Measurements from ENCODE around the gene KIF6. TPM values are rescaled to one million over a fixed set of nuclear protein-coding genes. Genes with fewer than 3 reads are reported as not detected.

The KIF6 gene
- total RNA-seq, 1 donor from 2014 or later = 0.26 TPM

DNA sequence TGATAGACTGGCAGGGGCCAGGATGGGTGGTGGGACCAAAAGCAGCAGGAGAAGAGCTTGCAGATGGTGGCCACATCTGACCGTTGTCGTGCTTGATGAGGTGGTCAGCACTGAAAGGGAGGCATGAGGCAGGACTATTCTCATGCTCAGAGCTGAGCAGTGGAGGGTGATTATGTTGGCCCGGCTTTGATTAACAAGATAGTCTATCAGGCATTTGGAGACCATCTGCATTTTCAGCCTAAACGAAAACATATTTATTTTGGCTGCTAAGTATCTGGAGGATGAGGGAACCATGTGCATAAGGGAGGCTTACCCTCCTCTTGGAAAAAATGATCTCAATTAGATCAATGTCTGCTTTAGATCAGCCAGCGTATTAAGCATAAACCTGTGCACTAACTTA, 261.1 kb downstream of the KIF6 start:
- DNase-seq (ENCODE audit: low spot score) = no peak

DNA sequence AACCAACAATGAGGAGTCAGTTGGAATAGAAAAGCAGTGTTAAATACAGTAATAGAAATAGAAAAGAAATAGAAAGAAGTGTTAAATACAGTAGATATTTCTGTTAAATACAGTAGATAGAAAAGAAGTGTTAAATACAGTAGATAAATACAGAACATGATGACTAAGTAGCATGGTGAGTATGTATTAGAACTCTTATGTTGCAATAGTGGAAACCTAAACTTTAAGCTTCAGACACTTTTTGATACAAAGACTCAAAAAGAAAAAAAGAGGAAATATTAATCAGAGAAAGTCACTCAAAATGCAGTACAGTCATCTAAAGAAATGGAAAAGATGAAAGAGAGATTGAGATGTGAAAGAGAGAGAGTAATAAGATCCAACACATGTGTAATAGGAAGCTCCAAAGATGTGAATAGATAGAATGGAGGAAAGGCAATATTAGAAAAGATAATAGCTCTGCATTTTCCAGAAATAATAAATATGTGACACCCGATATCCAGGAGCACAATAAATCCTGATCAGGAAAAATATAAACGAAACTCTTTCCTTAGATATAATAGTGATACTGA, 271.2 kb downstream of the KIF6 start:
- no peak for DNase-seq (ENCODE audit: low spot score)

DNA sequence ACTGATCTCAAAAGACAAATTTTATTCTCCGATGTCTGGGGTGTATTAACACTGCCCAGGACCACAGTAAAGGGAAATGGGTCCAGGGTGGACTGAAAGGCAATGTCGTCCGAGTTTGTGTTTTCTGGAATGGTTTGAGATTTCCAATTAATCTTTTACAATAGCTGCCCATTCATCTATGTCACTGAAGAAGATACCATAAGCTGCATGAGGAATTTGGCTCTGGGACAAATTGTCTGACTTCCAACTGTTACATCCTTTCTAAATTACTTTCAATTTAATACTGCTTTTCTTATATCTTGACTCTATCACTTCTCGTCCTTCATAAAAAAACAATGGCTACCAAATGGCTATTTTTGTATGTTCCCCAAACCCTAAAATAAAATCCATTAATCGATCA, 272.0 kb downstream of the KIF6 start:
- DNase-seq (ENCODE audit: low spot score) = no peak

DNA sequence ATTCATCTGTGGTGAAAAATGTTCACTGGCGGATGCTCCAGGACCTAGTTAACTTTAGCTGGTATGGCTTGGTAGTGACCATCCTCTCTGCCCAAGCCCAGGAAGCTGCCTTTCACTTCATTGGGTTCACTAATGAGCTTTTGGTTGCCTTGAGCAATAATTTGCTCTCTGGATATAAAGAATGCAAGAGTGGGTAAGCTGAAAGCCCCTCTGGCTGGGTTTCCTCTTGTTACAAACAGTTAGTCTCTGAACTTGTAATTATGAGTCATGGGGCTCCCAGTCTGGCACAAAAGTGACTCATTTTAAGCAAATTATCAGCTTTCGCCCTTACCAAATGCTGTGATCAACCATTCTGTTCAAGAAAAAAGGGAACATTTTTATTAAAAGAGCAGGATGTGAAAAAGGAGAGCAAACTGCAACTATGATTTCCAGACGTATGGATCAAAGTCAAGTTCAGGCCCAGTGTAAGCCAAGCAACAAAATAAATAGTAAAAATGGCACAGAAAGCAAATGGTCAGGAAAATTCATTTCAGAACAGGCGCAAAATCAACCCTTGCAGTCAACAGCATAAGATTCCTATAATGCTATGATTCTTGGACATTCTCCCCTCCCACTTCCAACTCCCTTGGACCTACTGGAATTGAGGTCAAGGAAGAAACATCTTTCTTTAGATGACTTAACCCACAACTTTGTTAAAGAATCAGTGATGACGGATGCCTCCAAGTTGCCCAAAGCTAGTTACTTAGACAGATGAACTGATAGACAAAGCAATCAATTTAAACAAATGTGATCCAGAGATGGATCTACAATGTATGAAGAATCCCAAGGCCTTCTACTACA, 272.7 kb downstream of the KIF6 start:
- DNase-seq (ENCODE audit: low spot score) = no peak

DNA sequence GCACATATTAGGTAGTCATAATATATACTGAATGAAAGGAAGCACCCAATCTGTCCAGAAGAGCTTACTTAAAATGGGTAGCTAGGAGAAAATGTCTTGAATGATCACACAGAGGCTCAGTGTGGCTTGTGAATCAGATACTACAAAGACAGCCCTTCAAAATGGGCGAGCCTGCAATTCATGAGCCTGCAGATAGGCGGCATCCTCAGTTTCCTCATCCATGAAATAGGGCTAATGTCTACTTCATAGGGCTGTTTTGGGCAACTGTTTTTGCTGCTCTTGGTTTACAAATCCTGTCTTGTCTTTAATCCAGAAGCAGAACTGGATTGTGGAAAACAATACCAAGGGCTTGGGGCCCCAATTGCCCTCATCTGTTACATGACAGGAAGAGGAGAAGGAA, 273.4 kb downstream of the KIF6 start:
- DNase-seq (ENCODE audit: low spot score) = no peak

DNA sequence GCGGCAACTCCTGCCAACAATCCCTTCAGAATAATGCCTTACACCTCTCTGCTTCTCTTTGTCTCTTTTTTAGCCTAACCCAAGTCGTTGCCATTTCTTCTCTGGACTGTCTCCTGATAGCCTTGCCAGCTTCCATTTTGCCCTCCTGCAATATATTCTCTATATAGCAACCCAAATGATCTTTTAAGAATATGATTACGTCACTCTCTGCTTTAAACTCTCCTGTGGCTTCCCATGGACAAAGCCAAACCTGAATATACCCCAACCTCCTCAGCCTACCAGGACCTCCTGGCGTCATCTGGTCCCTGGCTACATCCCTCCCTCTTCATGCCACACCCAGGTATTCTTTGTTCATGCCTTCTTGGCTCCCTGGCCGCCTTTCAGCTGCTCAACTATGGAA, 276.2 kb downstream of the KIF6 start:
- no peak for DNase-seq (ENCODE audit: low spot score)

DNA sequence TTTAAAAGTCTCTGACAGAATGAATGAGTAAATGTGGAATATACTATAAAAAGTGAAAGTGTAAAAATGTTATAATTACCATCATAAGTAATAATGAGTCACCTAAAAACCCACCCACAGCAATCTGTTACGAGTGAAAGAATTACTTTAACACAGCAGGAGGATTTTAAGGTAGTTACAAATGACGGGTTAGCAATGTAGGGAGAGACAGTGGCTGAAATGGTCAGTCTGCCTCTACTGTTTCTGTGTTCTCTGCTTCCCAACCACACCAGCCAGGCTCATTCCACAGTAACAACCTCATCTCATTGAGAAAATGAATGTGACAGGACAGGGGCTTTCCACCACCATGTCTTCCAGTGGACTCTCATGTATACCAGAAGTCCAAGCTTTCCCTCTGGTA, 278.3 kb downstream of the KIF6 start:
- DNase-seq (ENCODE audit: low spot score) = no peak

DNA sequence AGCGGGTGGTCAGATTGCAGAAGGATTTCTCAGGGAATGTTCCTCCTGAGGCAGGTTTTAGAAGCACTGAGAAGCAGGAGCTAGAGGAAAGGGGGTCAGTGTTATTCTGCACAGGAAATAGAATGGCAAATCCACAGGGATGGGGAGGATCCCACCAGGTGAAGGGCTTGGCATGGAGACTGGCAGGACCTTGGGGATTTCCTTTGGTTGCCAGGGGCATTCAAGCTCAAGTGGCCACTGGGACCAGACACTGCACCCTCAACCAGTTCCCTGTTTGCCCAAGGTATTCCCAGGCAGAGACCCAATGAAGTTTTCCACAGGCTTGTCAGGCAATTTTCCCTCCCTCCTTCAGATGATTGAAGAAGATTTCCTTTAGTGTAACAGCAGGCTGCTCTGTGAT, 279.5 kb downstream of the KIF6 start:
- no peak for DNase-seq (ENCODE audit: low spot score)

DNA sequence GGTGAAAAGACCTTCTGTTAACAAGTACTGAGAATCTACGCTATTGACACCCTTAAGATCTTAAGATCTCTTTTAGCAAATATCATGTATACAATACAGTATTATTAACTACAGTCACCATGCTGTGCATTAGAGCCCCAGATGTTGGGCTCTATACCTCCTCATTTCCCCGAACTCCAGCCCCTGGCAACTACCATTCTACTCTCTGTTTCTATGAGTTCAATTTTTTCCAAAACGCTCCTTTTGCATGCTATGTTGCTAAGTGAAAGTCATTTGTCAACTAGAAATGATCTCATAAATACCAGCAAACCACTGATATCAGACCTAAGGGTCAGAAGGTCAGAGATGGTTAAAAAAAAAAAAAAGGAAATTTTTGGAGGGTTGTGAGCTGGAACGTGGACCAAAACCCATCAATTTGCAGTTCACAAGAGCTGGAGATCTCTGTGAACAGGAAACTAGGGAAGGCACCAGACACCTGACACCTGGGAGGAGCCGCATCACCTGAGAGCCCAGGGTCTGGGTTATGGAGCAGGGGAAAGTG, 280.7 kb downstream of the KIF6 start:
- DNase-seq (ENCODE audit: low spot score) = no peak

DNA sequence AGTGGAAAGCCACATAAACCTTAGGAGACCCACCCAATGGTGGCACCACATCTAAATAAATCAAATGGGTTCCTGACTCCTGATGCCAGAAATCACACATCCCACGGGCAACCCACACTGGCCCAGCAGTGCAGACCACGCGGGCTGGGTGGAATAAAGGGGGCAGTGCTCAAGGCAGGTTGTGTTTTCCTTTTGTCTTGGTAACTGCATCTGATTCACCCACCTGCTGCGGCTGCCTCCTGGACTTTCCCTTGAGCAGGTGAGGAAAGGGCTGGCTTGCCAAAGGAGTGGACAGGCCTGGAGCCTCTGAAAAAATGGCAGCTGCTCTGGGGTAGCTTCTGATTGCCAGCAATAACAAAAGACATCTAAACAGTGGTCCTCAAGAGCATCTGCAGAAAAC, 283.2 kb downstream of the KIF6 start:
- DNase-seq (ENCODE audit: low spot score) = no peak

DNA sequence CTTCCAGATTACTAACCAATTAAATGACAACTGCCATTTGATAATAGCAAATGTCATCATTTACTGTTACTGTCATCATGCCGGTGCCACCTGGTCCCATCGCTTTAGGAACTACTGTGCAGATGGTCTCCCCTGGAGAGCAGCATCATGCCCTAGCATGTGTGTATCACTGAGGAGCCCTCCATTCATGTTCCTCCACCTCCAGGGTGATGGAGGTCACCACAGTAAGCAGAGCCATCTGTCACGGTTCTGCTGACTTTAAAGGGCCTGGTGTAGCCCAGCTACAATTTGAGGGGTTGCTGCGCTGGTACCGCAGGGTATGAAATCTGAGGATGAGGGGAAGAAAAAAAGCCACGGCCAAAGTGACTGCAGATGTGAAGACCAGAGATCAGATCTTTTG, 283.9 kb downstream of the KIF6 start:
- no peak for DNase-seq (ENCODE audit: low spot score)

DNA sequence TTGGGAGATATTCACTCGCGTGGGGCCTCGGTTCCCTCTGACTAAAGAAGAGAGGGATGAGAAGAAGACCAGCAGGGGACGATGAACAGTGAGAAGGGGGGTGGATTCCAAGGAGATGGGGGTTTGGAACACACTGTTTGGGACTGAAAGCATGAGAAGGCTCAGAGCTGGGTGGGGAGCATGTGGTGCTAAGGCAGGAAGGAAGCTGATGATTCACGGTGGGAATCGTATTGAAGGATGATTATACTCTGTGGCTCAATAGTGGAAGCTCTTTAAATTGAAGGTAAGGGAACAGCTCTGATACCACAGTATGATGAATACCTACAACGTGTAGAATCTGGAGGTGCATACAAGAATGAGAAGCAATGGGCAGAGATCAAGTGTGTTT, 285.2 kb downstream of the KIF6 start:
- DNase-seq (ENCODE audit: low spot score) = no peak

DNA sequence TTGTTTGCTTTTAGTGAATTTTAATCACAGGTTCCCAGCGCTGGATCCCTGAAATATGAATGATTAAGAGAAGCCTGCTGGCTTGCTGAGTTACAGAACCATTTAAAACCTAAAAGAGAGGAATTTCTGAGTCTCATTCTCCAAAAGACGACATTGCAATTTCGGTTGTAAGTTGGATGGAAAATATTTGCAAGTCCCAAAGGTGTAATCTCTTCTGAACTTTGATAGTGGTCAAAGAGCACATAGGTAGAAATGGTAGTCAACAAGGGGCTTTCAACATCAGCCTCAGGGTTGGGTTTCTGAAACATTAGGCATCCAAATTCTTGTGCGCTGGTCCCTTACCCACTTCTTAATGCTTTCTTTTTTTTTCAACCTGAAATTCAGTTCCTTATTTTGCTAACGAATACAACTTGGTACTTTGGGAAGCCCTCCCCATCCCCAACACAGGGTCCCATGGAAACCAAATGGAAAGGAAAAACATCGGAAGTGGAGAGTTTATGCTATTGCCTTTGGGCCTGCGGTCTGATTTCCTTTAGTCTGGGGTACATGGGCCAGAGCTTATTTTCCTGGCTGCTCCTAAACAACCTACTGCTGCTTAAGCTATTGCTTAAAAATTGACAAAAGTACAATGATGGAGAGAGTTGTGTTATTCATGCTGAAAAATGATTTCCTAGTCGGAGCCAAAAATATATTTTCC, 285.7 kb downstream of the KIF6 start:
- DNase-seq (ENCODE audit: low spot score) = no peak

DNA sequence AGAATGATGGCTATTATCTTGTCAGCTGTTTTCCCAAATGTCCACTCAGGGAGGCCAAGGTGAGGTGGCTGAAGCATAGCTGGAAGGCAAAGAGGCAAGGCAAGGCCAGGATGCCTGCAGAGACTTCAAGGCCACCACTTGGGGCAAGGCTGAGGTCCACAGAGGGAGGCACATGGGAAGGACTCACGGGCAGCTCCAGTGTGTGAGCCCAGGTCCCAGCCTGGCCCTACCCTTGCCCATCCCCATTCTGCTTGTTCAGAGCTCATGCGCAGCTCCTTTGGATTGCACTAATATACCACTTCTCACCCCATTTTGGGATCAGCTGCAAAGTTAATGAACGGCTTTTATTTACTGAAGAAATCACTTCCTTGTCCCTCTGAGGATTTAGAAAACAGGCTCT, 291.6 kb downstream of the KIF6 start:
- DNase-seq (ENCODE audit: low spot score) = no peak

DNA sequence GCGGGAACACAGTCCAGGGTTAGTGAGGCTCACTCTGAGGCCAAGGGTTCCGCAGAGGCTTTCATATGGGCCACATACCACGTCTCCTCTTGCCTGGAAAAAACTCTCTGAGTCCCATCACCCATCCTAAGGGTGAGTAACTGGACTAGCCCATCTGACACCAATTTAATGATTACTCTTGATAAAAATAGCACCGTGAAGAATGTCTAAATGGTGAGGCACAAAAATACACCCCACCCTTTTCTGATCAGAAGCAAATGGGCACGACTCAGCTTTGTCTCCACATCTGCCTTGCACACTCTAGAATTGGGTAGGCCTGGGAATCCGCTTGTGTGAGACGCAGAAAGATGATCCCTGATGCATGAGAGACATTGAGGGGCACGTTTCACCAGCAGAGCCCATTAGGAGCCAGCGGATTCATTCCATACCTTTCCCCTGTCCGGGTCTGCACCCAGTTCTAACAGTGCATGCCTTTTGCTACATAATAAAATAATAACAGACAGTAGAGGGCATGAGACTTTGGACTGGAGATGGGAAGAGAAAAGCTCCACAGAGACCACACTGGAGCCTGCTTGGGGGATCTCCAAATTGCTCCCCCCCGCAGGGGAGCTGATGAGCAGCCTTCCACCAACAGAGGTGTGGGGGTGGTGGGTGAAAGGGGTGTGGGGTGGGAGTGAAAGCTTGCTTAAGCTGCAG, 292.7 kb downstream of the KIF6 start:
- no peak for DNase-seq (ENCODE audit: low spot score)

DNA sequence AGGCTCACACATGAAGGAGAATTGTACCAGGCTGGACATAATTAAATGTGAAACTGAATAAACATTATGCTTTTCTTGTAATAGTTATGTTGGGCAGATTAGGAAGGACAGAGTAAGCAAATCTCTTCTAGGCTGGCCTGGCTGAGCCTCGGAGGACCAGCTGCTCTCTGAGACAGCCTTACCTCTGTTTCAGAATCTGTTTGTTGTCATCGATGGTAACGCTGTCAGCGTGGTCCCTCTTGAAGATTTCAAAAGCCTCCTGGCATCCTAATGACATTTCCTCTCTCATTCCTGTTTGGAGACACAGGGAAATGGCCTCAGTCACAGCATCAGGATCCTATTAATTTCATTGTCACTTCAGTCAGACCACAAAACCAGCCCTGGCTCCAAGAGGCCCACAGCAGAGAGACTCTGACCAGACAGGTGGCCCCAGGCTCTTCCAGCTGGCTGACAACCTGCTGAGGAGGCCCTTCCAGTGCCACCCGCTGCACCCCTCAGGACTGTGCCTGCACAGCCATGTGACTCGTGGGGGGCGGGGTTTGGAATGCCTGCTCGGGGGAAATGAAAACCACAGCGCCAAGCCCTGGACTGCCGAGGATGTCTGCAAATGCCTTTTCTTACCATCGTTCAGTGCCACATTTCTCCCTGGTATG, 294.2 kb downstream of the KIF6 start:
- DNase-seq (ENCODE audit: low spot score) = no peak

DNA sequence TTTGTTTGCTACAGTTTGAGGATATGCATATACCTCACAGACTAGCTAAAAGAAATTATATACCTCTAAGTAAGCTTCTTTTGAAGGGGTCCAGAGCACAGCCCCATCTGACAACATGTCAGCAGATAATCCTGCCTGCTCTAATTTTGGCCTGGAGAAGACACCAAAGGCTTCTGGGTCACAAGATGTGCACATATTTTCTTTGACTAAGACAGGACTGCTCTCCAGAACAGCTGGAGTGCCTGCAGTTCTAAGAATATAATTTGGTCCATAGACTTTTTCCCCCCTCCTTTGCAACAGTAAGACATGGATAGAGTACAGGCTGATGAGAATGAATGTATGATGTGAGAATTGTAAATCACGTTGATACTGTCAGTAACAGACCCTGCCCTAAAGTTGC, 294.8 kb downstream of the KIF6 start:
- no peak for DNase-seq (ENCODE audit: low spot score)

DNA sequence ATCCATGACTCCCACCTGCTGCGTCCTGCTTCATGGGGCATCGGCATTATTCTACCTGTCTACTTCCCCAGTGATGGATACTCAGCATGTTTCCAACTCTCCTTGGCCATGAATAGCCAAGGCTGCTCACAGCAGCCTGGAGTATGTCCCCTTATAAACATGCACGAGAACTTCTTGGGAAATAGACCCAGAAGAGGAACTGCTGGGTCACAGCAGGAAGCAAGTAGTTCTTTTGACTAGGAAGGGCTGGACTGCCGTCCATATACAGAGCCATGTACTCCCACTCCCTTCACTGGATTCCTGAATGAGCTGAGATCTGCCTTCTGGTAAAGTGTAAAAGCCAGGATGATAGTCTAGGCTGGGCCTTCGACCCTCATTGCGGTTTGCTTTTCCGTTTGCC, 296.4 kb downstream of the KIF6 start:
- no peak for DNase-seq (ENCODE audit: low spot score)

DNA sequence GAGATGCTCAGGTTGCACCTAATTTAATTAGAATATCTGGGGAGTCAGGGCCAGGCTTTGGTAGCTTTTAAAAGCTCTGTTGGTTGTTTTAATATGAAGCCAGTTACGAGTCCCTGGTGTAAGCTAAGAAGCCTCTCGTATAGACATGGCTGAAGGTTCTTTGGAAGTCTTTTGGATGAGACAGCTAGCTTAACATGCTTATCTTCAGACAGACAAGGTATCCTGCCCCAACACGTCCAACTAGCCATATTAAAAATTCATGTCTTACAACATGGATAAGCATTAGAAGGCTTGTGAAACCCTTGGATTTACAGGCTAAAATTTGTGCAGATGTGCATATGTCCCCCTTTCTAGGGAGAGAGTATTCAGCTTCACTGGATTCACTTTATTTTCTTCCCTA, 297.1 kb downstream of the KIF6 start:
- no peak for DNase-seq (ENCODE audit: low spot score)

DNA sequence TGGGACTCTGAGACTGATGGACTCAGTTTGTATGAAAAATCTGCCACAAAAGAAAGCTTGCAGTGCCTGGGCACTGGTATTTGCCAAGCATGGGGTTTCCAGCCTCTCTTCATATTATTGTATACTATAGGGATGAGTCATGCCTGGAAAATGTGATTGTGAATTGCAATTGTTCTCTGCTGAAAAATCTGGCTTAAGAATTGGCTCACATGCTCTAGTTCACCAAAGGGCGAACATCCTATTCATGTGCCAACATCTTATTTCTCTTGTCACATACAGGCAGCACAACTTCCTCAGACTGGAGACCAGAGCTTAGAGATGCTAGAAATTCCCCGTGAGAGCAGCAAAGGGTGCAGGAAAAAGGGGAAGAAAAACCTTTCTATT, 299.1 kb downstream of the KIF6 start:
- no peak for DNase-seq (ENCODE audit: low spot score)

DNA sequence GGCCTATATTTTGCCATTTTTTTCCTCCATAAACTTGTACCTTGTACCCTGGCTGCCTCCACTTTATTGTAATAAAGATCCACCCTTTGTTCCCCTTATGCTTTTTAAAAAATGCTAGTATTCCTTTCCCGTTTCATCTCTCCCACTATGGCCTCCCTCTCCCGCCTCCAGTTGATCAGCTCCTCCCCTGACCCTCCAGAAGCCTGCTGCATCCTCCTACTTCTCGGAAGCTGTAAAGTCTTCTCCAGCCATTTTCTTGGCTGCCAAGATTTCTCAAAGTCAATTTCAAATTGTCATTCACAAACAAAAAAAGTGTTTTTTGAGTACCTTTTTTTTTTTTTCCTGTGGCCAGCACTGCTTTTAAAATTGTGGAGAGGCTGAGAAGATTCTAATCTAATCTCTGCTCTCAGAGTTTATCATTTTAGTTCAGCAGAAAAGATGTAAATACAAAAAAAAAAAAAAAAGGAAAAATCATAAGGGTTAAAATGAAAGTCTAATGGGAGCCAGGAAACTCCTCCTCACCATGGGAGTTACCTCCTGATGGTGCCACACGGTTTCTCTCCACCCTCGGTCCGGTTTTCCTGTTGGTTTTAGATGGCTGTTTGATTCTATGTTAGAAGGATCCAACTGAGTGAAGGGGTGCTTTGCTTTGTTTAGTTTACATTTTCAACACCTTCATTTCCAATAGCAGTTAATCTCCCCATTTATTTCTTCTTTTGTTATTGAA, 299.7 kb downstream of the KIF6 start:
- DNase-seq (ENCODE audit: low spot score) = no peak
